ENCODE results near the gene IL18.

DNA sequence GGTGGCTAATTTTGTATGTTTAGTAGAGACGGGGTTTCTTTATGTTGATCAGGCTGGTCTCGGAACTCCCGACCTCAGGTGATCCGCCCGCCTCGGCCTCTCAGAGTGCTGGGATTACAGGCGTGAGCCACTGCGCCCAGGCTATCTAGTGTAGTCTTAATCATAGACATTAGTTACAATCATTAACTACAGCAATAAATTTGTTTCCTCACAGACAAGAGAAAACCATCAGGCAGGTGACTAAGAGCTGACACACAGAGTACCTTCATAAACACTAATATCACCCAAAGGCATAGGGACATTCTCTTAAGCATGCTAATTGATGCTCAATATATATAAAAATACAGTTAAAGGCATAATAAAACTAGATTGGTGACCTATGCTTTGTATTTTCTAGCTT lies 57.8 kb downstream of the IL18 start:
- TF ChIP-seq, protein P1, sequence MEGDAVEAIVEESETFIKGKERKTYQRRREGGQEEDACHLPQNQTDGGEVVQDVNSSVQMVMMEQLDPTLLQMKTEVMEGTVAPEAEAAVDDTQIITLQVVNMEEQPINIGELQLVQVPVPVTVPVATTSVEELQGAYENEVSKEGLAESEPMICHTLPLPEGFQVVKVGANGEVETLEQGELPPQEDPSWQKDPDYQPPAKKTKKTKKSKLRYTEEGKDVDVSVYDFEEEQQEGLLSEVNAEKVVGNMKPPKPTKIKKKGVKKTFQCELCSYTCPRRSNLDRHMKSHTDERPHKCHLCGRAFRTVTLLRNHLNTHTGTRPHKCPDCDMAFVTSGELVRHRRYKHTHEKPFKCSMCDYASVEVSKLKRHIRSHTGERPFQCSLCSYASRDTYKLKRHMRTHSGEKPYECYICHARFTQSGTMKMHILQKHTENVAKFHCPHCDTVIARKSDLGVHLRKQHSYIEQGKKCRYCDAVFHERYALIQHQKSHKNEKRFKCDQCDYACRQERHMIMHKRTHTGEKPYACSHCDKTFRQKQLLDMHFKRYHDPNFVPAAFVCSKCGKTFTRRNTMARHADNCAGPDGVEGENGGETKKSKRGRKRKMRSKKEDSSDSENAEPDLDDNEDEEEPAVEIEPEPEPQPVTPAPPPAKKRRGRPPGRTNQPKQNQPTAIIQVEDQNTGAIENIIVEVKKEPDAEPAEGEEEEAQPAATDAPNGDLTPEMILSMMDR (IDR thresholded peaks at IDR 0.05; ENCODE audit: low read depth, low read length, missing input control): no peak
- TF ChIP-seq, protein P2, sequence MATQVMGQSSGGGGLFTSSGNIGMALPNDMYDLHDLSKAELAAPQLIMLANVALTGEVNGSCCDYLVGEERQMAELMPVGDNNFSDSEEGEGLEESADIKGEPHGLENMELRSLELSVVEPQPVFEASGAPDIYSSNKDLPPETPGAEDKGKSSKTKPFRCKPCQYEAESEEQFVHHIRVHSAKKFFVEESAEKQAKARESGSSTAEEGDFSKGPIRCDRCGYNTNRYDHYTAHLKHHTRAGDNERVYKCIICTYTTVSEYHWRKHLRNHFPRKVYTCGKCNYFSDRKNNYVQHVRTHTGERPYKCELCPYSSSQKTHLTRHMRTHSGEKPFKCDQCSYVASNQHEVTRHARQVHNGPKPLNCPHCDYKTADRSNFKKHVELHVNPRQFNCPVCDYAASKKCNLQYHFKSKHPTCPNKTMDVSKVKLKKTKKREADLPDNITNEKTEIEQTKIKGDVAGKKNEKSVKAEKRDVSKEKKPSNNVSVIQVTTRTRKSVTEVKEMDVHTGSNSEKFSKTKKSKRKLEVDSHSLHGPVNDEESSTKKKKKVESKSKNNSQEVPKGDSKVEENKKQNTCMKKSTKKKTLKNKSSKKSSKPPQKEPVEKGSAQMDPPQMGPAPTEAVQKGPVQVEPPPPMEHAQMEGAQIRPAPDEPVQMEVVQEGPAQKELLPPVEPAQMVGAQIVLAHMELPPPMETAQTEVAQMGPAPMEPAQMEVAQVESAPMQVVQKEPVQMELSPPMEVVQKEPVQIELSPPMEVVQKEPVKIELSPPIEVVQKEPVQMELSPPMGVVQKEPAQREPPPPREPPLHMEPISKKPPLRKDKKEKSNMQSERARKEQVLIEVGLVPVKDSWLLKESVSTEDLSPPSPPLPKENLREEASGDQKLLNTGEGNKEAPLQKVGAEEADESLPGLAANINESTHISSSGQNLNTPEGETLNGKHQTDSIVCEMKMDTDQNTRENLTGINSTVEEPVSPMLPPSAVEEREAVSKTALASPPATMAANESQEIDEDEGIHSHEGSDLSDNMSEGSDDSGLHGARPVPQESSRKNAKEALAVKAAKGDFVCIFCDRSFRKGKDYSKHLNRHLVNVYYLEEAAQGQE (IDR thresholded peaks at IDR 0.05): no peak
- TF ChIP-seq JUND (IDR thresholded peaks at IDR 0.05) (no peak), TAF1 (conservative IDR thresholded peaks at IDR 0.05) (no peak), FOXA1 (IDR thresholded peaks at IDR 0.05) (no peak), GABPA (IDR thresholded peaks at IDR 0.05 in 1 of 2, conservative IDR thresholded peaks at IDR 0.05 in 1 of 2) (no peak), RAD21 (IDR thresholded peaks at IDR 0.05) (no peak), FOXA2 (IDR thresholded peaks at IDR 0.05) (no peak), EGR1 (IDR thresholded peaks at IDR 0.05; ENCODE audit: low read depth in 2 of 2) (no peak), YY1 (IDR thresholded peaks at IDR 0.05) (no peak), SP1 (IDR thresholded peaks at IDR 0.05) (no peak)
- TF ChIP-seq, protein P3, sequence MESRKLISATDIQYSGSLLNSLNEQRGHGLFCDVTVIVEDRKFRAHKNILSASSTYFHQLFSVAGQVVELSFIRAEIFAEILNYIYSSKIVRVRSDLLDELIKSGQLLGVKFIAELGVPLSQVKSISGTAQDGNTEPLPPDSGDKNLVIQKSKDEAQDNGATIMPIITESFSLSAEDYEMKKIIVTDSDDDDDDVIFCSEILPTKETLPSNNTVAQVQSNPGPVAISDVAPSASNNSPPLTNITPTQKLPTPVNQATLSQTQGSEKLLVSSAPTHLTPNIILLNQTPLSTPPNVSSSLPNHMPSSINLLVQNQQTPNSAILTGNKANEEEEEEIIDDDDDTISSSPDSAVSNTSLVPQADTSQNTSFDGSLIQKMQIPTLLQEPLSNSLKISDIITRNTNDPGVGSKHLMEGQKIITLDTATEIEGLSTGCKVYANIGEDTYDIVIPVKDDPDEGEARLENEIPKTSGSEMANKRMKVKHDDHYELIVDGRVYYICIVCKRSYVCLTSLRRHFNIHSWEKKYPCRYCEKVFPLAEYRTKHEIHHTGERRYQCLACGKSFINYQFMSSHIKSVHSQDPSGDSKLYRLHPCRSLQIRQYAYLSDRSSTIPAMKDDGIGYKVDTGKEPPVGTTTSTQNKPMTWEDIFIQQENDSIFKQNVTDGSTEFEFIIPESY (IDR thresholded peaks at IDR 0.05): no peak
- TF ChIP-seq, protein P4, sequence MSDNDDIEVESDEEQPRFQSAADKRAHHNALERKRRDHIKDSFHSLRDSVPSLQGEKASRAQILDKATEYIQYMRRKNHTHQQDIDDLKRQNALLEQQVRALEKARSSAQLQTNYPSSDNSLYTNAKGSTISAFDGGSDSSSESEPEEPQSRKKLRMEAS (IDR thresholded peaks at IDR 0.05): no peak
- TF ChIP-seq, protein P5, sequence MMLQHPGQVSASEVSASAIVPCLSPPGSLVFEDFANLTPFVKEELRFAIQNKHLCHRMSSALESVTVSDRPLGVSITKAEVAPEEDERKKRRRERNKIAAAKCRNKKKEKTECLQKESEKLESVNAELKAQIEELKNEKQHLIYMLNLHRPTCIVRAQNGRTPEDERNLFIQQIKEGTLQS (IDR thresholded peaks at IDR 0.05): no peak

Data from liver (tissue), 3 donors.